Skin of body (tissue), 2 donors: Measurements from ENCODE around the gene SLC8A1. TPM values are rescaled to one million over a fixed set of nuclear protein-coding genes. Genes with fewer than 3 reads are reported as not detected.

Experiments
- DNase-seq: peaks from one replicate; lab custom pipeline; 2025; lab: John Stamatoyannopoulos, UW
- total RNA-seq: library from RNA; depleted of rRNA; stranded (reverse); fragments of >200 nt; gene quantifications from one replicate; pipeline ENCODE4 v1.2.3, GENCODE V29; 2014

Gene SLC8A1
- total RNA-seq, 1 donor from 2014 or later = 35.5 TPM

GRCh38 chr2:40388161-40388560 is 63.7 kb downstream of the SLC8A1 start:
- no peak for DNase-seq

- no peak for DNase-seq
Observed at GRCh38 chr2:40386177-40386576, 65.7 kb downstream of the SLC8A1 start.

DNA sequence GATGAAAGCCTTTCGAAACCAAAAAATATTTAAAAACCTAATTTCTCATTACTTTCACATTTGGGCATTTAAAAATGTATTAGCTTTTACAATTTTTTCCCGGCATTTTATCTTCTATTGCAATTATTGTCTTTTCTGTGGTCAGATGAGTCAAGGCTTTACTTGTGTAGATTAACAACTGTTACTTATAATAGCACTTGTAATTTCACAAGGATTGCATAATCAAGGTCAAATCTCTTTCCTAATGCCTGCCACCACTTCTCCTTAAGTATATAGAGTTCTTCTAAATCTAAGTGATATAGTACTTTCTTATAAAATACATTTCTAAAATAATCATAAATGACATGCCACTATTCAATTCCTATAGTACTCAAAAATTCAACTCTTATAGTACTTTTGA is 67.2 kb downstream of the SLC8A1 start:
- no peak for DNase-seq

GRCh38 chr2:40384233-40384632 is 67.7 kb downstream of the SLC8A1 start:
- no peak for DNase-seq

DNA sequence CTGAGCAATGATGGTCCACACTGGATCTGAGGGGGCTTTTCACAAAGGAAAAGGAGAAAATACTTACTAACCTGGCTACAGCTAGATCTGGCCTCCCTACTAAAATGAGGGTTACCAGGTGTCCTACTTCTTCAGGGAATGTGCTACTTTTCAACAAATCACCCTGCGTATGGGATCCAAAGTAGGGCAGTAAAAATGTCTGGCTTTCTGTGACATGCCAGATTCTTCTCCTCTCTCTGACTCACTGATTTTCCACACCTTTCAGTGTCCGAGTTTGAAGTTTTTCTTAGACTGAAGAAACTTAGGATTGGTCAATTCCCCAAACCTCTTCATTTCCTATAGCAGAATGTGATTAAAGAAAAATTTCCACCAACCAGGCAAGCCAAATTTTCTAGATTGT is 71.2 kb downstream of the SLC8A1 start:
- DNase-seq = no peak

DNA sequence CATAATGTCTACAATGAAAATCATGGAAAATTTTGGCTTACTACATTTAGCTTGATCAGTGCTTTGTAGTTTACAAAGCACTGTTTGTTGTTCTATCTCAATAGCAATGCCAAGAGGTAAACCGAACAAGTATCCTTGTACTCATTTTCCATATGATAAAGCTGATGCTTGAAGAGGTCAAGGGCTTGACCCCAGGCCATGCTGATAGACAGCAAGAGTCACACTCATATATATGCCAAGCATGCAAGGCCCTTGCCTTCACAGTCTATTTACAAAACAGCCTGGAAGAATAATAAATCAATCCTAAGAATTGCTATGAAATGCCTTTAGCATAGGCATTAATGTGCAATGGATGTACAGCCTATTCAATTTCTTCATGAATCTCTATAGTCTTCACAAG is 71.8 kb downstream of the SLC8A1 start:
- no peak for DNase-seq

DNA sequence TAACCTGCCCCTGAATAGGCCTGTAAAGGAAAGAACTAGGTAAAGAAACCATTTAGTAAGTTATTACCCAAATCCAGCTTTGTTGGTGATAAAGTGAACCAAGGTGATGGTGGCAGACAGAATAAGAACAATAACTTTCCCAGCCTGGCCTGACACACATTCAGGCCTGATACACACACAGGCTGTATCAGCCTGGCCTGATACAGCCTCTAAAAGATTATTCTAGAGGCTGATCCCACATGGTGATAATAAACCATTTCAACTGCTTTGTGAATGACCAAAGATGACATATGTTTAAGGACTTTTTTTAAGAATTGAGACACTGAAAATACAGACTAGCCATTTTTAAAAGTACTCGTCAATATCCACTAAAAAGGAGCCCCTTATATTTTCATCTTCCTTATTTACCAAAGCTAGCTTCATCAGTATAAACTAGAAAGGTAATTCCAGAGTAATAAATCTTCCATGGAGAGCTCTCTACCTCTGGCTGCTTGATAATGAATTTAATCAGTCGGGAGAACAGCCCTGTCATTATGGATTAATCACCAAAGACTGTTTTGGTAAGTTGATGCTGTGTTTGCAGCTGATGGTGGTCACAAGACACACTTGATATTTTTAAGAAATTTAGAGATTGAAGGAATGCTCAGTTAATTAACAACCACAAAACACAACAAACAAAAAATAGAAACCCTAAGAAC is 77.2 kb downstream of the SLC8A1 start:
- DNase-seq = no peak

DNA sequence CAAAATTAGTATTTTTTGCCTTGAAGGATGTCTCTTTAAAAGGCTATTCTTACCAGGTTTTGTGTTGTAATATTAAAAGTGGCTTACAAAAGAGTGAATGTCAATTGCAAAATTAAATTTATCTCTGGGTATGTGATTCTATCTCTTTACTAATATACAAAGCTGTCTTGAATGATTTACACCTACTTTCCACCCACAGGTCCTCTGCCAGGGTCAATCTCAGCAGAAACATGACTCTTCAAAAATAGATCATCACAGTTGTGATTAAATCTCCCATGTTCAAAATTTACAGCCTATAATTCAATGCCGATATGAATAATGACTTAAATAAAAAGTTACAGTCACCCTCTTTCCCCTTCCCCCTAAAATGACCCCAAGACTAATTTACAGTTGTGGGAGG is 78.8 kb downstream of the SLC8A1 start:
- DNase-seq = no peak

- DNase-seq = no peak
Observed at GRCh38 chr2:40372283-40372985, 79.5 kb downstream of the SLC8A1 start.

DNA sequence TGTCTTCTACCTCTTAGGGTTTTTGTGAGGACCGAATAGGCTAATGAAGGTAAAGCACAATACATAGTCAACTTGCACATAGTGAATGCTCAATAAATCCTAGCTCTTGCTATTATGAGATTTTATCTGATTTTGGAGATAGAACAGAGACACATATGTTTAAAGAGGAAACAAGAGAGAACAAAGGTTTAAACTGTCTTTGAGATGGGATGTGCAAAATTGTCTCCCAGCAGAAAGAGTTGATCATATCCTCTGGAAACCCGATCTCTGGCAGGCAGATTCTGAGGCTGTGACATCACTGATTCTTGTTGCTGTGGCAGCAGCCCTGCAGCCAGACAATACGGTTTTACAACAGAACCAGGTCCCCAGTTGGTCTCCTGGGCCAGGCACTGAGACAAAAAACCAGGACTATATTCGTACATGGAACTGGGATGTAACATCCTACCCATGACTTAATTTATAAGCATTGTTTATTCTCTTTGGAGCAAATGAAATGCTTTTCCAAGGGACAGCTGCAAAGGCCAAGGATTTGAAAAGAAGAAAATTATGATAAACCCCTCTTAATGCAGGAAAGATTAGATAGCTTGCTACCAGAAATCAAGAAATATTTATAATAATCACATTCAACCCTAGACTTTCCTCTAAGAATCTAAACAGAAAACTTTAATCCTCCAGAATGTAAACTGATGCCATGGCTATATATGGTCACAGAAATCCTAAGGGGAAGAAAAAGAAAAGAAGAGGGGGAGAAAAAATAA is 80.2 kb downstream of the SLC8A1 start:
- peak; percentile 46 for DNase-seq

- no peak for DNase-seq
Observed at GRCh38 chr2:40370007-40370395, 81.9 kb downstream of the SLC8A1 start.

GRCh38 chr2:40369267-40370006 is 82.5 kb downstream of the SLC8A1 start:
- no peak for DNase-seq

GRCh38 chr2:40367652-40368051 is 84.2 kb downstream of the SLC8A1 start:
- no peak for DNase-seq

GRCh38 chr2:40367032-40367431 is 84.9 kb downstream of the SLC8A1 start:
- DNase-seq = no peak

GRCh38 chr2:40364151-40364874 is 87.6 kb downstream of the SLC8A1 start:
- DNase-seq = no peak

GRCh38 chr2:40363631-40364030 is 88.3 kb downstream of the SLC8A1 start:
- no peak for DNase-seq

- no peak for DNase-seq
Observed at GRCh38 chr2:40363231-40363630, 88.7 kb downstream of the SLC8A1 start.

- DNase-seq = no peak
Observed at GRCh38 chr2:40361478-40361877, 90.4 kb downstream of the SLC8A1 start.

- DNase-seq = no peak
Observed at GRCh38 chr2:40360652-40361051, 91.2 kb downstream of the SLC8A1 start.

DNA sequence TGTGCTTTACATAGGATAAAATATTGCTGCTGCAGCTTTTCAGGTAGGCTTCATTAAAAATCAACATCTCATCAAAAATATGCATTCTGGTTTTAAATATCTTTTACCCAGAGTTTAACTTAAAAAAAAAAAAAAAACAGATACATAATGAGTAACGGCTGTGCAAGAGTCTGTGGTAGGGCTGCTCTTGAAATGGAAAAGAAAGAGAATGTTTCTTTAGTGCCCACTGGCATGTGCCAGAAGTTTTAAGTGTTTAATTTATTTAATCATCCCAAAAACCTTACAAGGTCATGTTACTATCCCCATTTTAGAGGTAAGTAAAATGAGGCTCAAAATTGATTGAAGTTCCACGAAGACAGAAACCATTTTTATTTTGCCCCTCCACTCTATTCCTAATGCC is 92.1 kb downstream of the SLC8A1 start:
- no peak for DNase-seq

DNA sequence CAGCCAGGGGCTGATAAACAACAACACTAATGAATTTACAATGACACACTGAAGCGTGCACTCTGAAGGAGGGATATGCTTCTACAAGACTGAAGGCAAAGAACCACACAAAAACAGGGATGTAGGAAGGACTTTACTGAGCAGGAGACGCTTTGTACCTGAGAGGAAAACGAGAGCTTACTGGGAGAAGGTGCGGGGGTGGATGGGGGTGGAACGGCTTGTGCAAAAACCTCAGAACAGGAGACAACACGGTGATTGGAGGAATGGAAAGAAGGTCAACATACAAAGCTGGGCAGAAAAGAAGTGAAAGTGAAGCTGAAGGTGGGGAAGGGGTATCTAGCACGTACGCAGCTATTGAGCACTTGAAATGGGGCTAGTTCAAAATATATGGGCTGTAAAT is 93.1 kb downstream of the SLC8A1 start:
- no peak for DNase-seq
